Lung (tissue), 12 donors: ENCODE results near the gene RASA3. TPM values are rescaled to one million over a fixed set of nuclear protein-coding genes. Genes with fewer than 3 reads are reported as not detected.

ENCODE experiments used
- ATAC-seq: fragments of 200-7000 bp; cut with Tn5 transposase; one replicate; pipeline ENCODE4 v1.9.1; 2020; ENCODE audit warnings: moderate number of reproducible peaks; ENCODE audit not compliant: insufficient read depth, low FRiP score
- DNase-seq, 3 donors: peaks; one replicate each; pipeline ENCODE4 v3.0.0-alpha.2; 2013 to 2017
- H3K27ac ChIP-seq, 2 donors: one replicate each; pipeline ENCODE4 v1.5.1; 2013; ENCODE audit warnings: mild to moderate bottlenecking in 2 of 2, moderate library complexity in 2 of 2, control low read depth in 1 of 2, inconsistent platforms in 1 of 2, low read depth in 1 of 2, low read length in 1 of 2
- H3K27me3 ChIP-seq, 3 donors: one replicate each; pipeline ENCODE4 v1.5.1; 2013; ENCODE audit warnings: low read length in 2 of 3; ENCODE audit not compliant: control insufficient read depth in 3 of 3, insufficient read depth in 3 of 3
- H3K36me3 ChIP-seq, 4 donors: one replicate each; pipeline ENCODE4 v1.5.1; 2013; ENCODE audit warnings: low read length in 4 of 4, mild to moderate bottlenecking in 1 of 4, moderate library complexity in 1 of 4; ENCODE audit not compliant: control insufficient read depth in 4 of 4, insufficient read depth in 4 of 4
- H3K4me1 ChIP-seq, 5 donors: one replicate each; pipeline ENCODE4 v1.5.1; 2013; ENCODE audit warnings: low read length in 5 of 5, mild to moderate bottlenecking in 2 of 5, moderate library complexity in 1 of 5; ENCODE audit not compliant: control insufficient read depth in 5 of 5, insufficient read depth in 5 of 5
- H3K4me3 ChIP-seq: one replicate; pipeline ENCODE4 v1.5.1; 2013; ENCODE audit warnings: mild to moderate bottlenecking, control low read depth, moderate library complexity
- H3K9ac ChIP-seq, 2 donors: one replicate each; pipeline ENCODE4 v1.5.1; 2013; ENCODE audit warnings: low read length in 2 of 2, control low read depth in 1 of 2; ENCODE audit not compliant: insufficient read depth in 1 of 2
- H3K9me3 ChIP-seq, 4 donors: one replicate each; pipeline ENCODE4 v1.5.1; 2013; ENCODE audit warnings: low read length in 3 of 4, mild to moderate bottlenecking in 1 of 4, moderate library complexity in 1 of 4; ENCODE audit not compliant: control insufficient read depth in 4 of 4, insufficient read depth in 3 of 4
- WGBS, 2 donors: extraction: QIAGEN DNeasy Blood & Tissue Kit; methylation state at CpG; one replicate each; pipeline ENCODE4 v1.1.7; 2013; 5-methylcytosine and 5-hydroxymethylcytosine counted together
- polyA plus RNA-seq, 2 donors: library from polyadenylated mRNA; stranded (reverse); fragments of 200-250 nt; gene quantifications; one replicate each; pipeline ENCODE4 v1.2.1, GENCODE V29; 2013
- total RNA-seq, 2 donors: library from RNA; depleted of rRNA in 1 of 2; stranded (reverse); fragments of >200 nt in 1 of 2; gene quantifications; one replicate each; pipeline ENCODE4 v1.2.1, GENCODE V29; 2014 to 2021
- TF ChIP-seq, protein P1 (sequence below): IDR thresholded peaks from 2 replicates; pipeline ENCODE4 v1.5.1; 2012; ENCODE audit warnings: mild to moderate bottlenecking; ENCODE audit errors: control extremely low read depth, extremely low read depth
- donor health status: control.
- donor health status: control.
- donor health status: Bipolar disorder and iron deficiency.
- donor health status: healthy.
- donor health status: DM: yes; HTN: yes; CAD: no.

RASA3 gene
- total and polyA plus RNA-seq, 4 donors = 7.4 to 22.8 (median 16.2) TPM

GRCh38 chr13:114035583-114036531 lies 96.6 kb downstream of the RASA3 start:
- H3K36me3 ChIP-seq = peaks cover 0 to 2% (median 0%) of the 10 kb centered on the region in 4 donors
- no peaks in the 10 kb centered on the region for H3K9me3 ChIP-seq
- H3K27ac ChIP-seq = no peak overlapping the region
- no peak for ATAC-seq
- WGBS, 2 donors = 53 to 65% methylated on average over 40 of the region's 40 CpGs
- peak; percentile 40 to 55 (median 49) for DNase-seq
- TF ChIP-seq, protein P1, sequence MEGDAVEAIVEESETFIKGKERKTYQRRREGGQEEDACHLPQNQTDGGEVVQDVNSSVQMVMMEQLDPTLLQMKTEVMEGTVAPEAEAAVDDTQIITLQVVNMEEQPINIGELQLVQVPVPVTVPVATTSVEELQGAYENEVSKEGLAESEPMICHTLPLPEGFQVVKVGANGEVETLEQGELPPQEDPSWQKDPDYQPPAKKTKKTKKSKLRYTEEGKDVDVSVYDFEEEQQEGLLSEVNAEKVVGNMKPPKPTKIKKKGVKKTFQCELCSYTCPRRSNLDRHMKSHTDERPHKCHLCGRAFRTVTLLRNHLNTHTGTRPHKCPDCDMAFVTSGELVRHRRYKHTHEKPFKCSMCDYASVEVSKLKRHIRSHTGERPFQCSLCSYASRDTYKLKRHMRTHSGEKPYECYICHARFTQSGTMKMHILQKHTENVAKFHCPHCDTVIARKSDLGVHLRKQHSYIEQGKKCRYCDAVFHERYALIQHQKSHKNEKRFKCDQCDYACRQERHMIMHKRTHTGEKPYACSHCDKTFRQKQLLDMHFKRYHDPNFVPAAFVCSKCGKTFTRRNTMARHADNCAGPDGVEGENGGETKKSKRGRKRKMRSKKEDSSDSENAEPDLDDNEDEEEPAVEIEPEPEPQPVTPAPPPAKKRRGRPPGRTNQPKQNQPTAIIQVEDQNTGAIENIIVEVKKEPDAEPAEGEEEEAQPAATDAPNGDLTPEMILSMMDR = no peak
- no peak overlapping the region for H3K9ac ChIP-seq
- H3K27me3 ChIP-seq = peaks cover 0 to 2% (median 0%) of the 10 kb centered on the region in 3 donors
- H3K4me1 ChIP-seq = peaks cover 4 to 16% (median 7%) of the 10 kb centered on the region in 5 donors
- H3K4me3 ChIP-seq = no peak overlapping the region

- Histone ChIP-seq H3K9me3 (no peaks in the 10 kb centered on the region), H3K9ac (no peak overlapping the region), H3K27ac (no peak overlapping the region), H3K36me3 (peaks cover 0 to 1% (median 0%) of the 10 kb centered on the region in 4 donors), H3K4me1 (peaks cover 4 to 16% (median 7%) of the 10 kb centered on the region in 5 donors), H3K27me3 (peaks cover 0 to 2% (median 0%) of the 10 kb centered on the region in 3 donors), H3K4me3 (no peak overlapping the region)
- TF ChIP-seq, protein P1 = no peak
- DNase-seq (no peak), ATAC-seq (no peak)
- 72 to 82% methylated on average over 10 of the region's 10 CpGs for WGBS, 2 donors
Observed at GRCh38 chr13:114035186-114035582, 97.2 kb downstream of the RASA3 start.

DNA sequence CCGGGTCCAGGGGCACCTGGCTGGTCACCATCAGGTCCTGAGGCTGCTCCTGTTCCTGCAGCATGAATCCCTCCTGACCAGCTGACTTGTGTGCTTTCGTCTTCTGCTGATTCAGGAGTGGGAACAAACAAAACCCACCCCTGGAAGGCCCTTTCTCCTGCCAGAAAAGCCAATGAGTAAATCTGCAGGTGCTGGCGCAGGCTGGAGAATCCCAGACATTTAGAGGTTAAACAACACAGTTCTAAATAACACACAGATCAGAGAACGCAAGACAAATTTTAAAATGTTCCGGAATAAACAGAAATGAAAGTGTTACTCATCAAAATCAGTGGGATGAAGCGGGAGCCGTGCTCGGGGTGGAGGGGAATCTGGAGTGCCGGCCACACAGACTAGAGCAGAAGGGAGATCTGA lies 97.9 kb downstream of the RASA3 start:
- H3K9ac ChIP-seq = no peak overlapping the region
- H3K27me3 ChIP-seq = peaks cover 0 to 2% (median 0%) of the 10 kb centered on the region in 3 donors
- no peak overlapping the region for H3K27ac ChIP-seq
- TF ChIP-seq, protein P1 = no peak
- no peak overlapping the region for H3K4me3 ChIP-seq
- peaks cover 4 to 16% (median 7%) of the 10 kb centered on the region in 5 donors for H3K4me1 ChIP-seq
- no peak for ATAC-seq
- H3K36me3 ChIP-seq = peaks cover 0 to 5% (median 0%) of the 10 kb centered on the region in 4 donors
- 71 to 86% methylated on average over 9 of the region's 9 CpGs for WGBS, 2 donors
- no peaks in the 10 kb centered on the region for H3K9me3 ChIP-seq
- DNase-seq = no peak
